NCI-H1048 (cell line): ENCODE data around the gene TAGLN3.
A peak's percentile ranks its signal among the peaks of the same experiment; 100 is the strongest.
"Not testable (repeated sequence)": the region's sequence is repeated elsewhere in the genome, so short reads cannot be mapped to it uniquely, and the experiment has no call there.

ENCODE experiments used
- DNase-seq: peaks from one replicate; lab custom pipeline; 2025; lab: John Stamatoyannopoulos, UW

The TAGLN3 gene

GRCh38 chr3:112010636-112011035, 11.9 kb downstream of the TAGLN3 start:
- no peak for DNase-seq

- DNase-seq = no peak
Observed at GRCh38 chr3:112011376-112011940, 12.7 kb downstream of the TAGLN3 start.

- no peak for DNase-seq
Observed at GRCh38 chr3:112012205-112012992, 13.7 kb downstream of the TAGLN3 start.

- DNase-seq = no peak
Observed at GRCh38 chr3:112013058-112013783, 14.5 kb downstream of the TAGLN3 start.

DNA sequence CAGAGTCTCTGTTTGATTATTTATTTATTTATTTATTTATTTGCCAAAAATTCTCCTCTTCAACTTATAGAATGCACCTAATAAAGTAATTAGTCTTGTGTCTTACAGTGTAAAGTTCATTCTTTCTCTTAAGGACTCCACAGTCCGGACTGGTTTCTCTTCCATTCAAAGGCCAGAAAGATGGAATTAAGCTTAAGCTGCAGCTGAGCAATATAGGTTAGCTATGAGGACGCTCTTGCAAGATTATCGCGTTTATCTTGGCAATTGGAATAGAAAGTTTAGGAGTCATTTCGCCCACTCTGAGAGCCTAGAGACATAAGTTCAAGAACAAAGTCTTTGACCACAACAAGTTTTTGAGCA, 15.0 kb downstream of the TAGLN3 start:
- no peak for DNase-seq

- no peak for DNase-seq
Observed at GRCh38 chr3:112017091-112017490, 18.4 kb downstream of the TAGLN3 start.

GRCh38 chr3:112018712-112019111, 20.0 kb downstream of the TAGLN3 start:
- no peak for DNase-seq

GRCh38 chr3:112019716-112020115, 21.0 kb downstream of the TAGLN3 start:
- DNase-seq = no peak

GRCh38 chr3:112020674-112021085, 22.0 kb downstream of the TAGLN3 start:
- DNase-seq = no peak

GRCh38 chr3:112027142-112027541, 28.4 kb downstream of the TAGLN3 start:
- no peak for DNase-seq

GRCh38 chr3:112027826-112028225, 29.1 kb downstream of the TAGLN3 start:
- DNase-seq = no peak

GRCh38 chr3:112030901-112031300, 32.2 kb downstream of the TAGLN3 start:
- no peak for DNase-seq

- DNase-seq = no peak
Observed at GRCh38 chr3:112032098-112032731, 33.5 kb downstream of the TAGLN3 start.

DNA sequence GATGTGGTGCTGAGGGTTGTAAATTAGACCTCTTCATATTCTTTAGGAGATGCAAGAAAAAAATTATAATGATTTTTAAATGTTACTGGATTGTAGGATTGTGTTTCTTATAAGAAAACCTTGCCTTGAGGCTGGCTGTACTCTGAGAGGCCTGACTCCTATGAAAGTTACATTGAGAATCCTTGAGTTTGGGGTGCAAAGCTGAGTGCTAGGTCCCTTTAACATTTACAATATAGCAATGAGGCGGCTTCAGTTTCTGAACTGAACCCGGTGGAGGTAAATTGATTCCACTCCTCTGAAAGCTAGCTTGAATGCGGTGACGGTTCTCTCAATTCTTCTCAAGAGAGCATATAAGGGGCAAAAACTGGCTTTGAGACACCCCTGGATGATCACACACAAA, 35.7 kb downstream of the TAGLN3 start, which contains the start of gene TMPRSS7:
Gene TMPRSS7, plus strand, starts transcription at position 301 of the 400 bp plus-strand sequence. CDS start 110 bp downstream, outside the sequence.
- DNase-seq = no peak

DNA sequence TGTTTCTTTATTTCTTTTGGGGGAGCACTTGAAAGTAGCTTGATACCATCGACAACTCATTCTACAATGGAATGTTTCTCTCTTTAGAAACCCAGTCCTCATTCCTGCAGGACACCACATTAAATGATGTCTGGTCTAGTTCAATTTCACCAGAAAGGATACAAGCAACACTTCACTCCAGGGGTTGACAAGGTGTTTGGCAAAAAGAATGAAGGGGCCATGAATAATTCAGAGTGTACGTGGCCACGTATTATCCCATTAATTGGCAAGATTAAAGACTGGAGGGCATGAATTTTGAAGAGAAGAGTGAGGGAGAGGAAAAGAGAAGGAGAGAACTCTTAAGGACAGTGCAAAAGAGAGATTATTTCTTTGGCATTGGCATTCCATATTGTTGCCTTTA, 36.5 kb downstream of the TAGLN3 start:
- DNase-seq = no peak

DNA sequence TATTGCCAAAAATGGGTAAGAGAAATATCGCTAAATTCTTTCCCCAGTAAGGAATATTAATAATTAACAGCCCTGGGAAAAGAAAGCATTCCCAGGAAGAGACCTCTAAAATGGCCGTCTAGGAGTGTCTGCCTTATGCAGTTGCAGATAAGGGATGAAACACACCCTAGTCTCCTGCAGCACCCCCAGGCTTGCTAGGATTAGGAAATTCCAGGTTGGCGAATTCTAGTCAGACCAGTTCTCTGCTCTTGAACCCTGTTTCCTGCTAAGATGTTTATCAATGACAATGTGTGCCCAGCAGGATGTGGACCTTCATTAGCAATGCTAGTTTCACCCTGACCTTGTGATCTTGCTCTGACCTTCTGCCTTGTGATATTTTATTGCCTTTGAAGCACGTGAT, 38.5 kb downstream of the TAGLN3 start:
- DNase-seq = not testable (repeated sequence)

DNA sequence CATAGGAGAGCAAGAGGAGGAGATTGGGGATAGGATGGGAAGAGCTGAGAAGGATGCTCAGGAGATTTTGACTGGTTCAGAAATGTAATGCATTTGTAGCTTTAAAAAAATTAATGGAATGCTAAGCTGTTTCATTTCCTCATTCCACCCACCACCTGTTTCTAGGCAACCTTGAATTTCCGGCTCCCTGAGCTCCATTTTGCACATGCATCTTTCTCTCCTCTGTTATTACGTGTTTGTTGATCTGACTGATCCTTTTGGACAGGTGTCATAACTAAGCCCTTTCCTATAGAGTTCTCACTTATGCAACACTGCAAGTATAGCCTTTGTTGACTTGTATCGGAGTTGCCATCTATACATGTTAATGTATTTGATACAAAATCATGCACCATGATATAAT, 40.1 kb downstream of the TAGLN3 start:
- peak; percentile 7 for DNase-seq

DNA sequence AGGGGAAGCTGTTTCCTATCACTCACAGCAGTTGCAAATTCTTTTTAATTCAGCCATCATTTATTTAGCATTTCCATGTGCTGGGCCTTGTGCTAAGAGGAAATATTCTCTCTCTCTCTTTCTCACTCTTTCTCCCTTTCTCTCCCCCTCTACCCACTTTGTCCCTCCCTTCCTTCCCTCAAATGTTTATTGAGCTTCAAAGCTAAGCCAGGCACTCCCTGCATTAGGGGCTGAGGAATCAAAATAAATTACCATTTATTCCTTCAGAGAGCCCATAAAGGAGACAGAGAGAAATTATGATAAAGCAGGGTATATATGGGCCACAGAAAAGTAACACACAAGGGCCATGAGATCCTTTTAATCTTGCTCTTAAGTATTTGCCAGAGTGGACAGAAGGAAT, 42.6 kb downstream of the TAGLN3 start:
- DNase-seq = no peak

GRCh38 chr3:112042842-112043280, 44.1 kb downstream of the TAGLN3 start:
- DNase-seq = peak; percentile 59

DNA sequence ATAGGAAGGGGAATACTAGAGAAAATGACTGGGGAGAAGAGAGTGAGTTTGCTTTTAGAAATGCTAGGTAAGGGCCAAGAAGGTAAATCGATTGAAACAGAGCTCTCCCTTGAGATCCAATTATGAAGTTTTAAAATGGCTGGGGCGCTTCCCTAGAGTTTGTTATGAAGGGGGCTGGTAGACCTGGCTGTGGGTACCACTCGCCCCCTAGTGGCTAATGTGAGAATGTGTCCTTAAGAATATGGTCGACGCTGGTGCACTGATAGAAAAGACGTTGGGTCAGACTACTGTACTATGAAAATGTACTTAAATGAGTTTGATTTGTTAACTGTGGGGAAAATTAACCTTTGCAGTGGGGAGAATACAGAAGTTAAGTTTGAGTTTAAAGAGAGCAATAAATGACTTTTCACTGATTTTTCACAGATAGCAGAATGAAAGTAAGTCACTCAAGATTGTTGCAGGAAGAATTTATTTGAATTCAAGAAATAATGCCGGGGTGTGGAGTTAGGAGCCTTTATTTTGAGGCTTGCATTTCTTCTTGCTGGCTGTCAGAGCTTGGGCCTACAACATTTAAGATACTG, 45.0 kb downstream of the TAGLN3 start:
- DNase-seq = no peak

DNA sequence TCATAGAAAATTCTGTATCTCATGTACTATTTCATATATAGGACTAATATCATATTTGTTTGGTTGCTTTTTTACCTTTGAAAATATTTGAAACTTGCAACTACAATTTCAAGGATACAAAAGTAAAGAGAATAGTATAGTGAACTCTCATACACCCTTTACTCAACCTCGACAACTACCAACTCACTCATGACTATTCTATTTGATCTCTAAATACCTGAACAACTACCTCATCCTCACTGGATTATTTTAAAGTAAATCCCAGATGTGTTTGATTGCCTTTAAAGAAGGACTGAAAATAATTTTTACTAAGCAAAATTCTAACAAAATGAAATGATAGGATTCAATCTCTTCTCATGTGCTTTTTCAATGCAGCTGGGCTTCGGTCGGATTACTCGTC, 47.9 kb downstream of the TAGLN3 start:
- DNase-seq = no peak

GRCh38 chr3:112047264-112047663, 48.5 kb downstream of the TAGLN3 start:
- DNase-seq = no peak
